ENCODE results near the gene METTL6.
"Not testable (repeated sequence)": the region's sequence is repeated elsewhere in the genome, so short reads cannot be mapped to it uniquely, and the experiment has no call there.

METTL6 gene

DNA sequence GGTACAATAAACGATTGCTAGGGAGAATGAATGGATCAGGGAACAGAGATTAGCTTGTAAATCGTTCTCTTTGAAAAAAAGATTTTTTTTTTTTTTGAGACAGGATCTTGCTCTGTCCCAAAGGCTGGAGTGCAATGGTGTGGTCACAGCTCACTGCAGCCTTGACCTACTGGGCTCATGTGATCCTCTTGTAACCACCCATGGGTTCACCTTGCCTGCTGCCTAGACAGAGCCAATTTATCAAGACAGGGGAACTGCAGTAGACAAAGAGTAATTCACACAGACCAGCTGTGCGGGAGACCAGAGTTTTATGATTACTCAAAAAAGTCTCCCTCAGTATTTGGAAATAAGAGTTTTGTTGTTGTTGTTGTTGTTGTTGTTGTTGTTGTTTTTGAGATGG lies 39.6 kb downstream of the METTL6 start:
- no peak for TF ChIP-seq ZNF274 (IDR thresholded peaks at IDR 0.05; ENCODE audit: low read depth, low read length)
- Histone ChIP-seq H3K9ac (ENCODE audit: insufficient read length, low read depth) (no peak overlapping the region), H3K4me1 (ENCODE audit: insufficient read depth, insufficient read length) (no peaks in the 10 kb centered on the region), H3K4me3 (ENCODE audit: insufficient read length, low read depth) (no peak overlapping the region), H3K27me3 (ENCODE audit: insufficient read depth, insufficient read length) (no peaks in the 10 kb centered on the region), H3K9me3 (ENCODE audit: insufficient read depth, low read length) (peaks cover 17% of the 10 kb centered on the region), H3K36me3 (ENCODE audit: insufficient read depth, insufficient read length, low read length) (no peaks in the 10 kb centered on the region)
- DNase-seq (ENCODE audit: low read depth, low spot score), result no peak

- no peak for DNase-seq (ENCODE audit: low read depth, low spot score)
- no peaks in the 10 kb centered on the region for H3K36me3 ChIP-seq (ENCODE audit: insufficient read depth, insufficient read length, low read length)
- H3K4me1 ChIP-seq (ENCODE audit: insufficient read depth, insufficient read length), result no peaks in the 10 kb centered on the region
Observed at GRCh38 chr3:15387171-15387581, 40.2 kb downstream of the METTL6 start.

GRCh38 chr3:15386654-15386955 lies 40.7 kb downstream of the METTL6 start:
- not testable (repeated sequence) for H3K4me1 ChIP-seq (ENCODE audit: insufficient read depth, insufficient read length); H3K36me3 ChIP-seq (ENCODE audit: insufficient read depth, insufficient read length, low read length); H3K4me3 ChIP-seq (ENCODE audit: insufficient read length, low read depth); DNase-seq (ENCODE audit: low read depth, low spot score); H3K9ac ChIP-seq (ENCODE audit: insufficient read length, low read depth); H3K27me3 ChIP-seq (ENCODE audit: insufficient read depth, insufficient read length)
- peaks cover 17% of the 10 kb centered on the region for H3K9me3 ChIP-seq (ENCODE audit: insufficient read depth, low read length)

More at GRCh38 chr3:15387171-15387581, 40.2 kb downstream of the METTL6 start:
- Histone ChIP-seq H3K4me3 (ENCODE audit: insufficient read length, low read depth) (no peak overlapping the region), H3K9me3 (ENCODE audit: insufficient read depth, low read length) (peaks cover 17% of the 10 kb centered on the region), H3K27me3 (ENCODE audit: insufficient read depth, insufficient read length) (no peaks in the 10 kb centered on the region), H3K9ac (ENCODE audit: insufficient read length, low read depth) (no peak overlapping the region)
- TF ChIP-seq ZNF274 (IDR thresholded peaks at IDR 0.05; ENCODE audit: low read depth, low read length) (no peak), YY1 (IDR thresholded peaks at IDR 0.05; ENCODE audit: insufficient read depth, insufficient read length) (no peak), SUZ12 (IDR thresholded peaks at IDR 0.05; ENCODE audit: extremely low read depth, insufficient read depth, insufficient read length) (no peak)

- TF ChIP-seq SUZ12 (IDR thresholded peaks at IDR 0.05; ENCODE audit: extremely low read depth, insufficient read depth, insufficient read length), result no peak
- no peak for TF ChIP-seq YY1 (IDR thresholded peaks at IDR 0.05; ENCODE audit: insufficient read depth, insufficient read length)
- TF ChIP-seq ZNF274 (IDR thresholded peaks at IDR 0.05; ENCODE audit: low read depth, low read length), result no peak
- H3K9ac ChIP-seq (ENCODE audit: insufficient read length, low read depth), result no peak overlapping the region
- no peaks in the 10 kb centered on the region for H3K36me3 ChIP-seq (ENCODE audit: insufficient read depth, insufficient read length, low read length)
- no peak for DNase-seq (ENCODE audit: low read depth, low spot score)
- no peaks in the 10 kb centered on the region for H3K27me3 ChIP-seq (ENCODE audit: insufficient read depth, insufficient read length)
- H3K4me1 ChIP-seq (ENCODE audit: insufficient read depth, insufficient read length), result no peaks in the 10 kb centered on the region
- H3K4me3 ChIP-seq (ENCODE audit: insufficient read length, low read depth), result no peak overlapping the region
- H3K9me3 ChIP-seq (ENCODE audit: insufficient read depth, low read length), result peaks cover 17% of the 10 kb centered on the region
Observed at GRCh38 chr3:15385901-15386653, 41.3 kb downstream of the METTL6 start.

GRCh38 chr3:15385238-15385695 lies 42.1 kb downstream of the METTL6 start:
- H3K4me1 ChIP-seq (ENCODE audit: insufficient read depth, insufficient read length); H3K4me3 ChIP-seq (ENCODE audit: insufficient read length, low read depth); H3K36me3 ChIP-seq (ENCODE audit: insufficient read depth, insufficient read length, low read length); H3K27me3 ChIP-seq (ENCODE audit: insufficient read depth, insufficient read length); DNase-seq (ENCODE audit: low read depth, low spot score); H3K9ac ChIP-seq (ENCODE audit: insufficient read length, low read depth): not testable (repeated sequence)
- H3K9me3 ChIP-seq (ENCODE audit: insufficient read depth, low read length), result peaks cover 17% of the 10 kb centered on the region

- H3K9me3 ChIP-seq (ENCODE audit: insufficient read depth, low read length), result peaks cover 17% of the 10 kb centered on the region
- H3K9ac ChIP-seq (ENCODE audit: insufficient read length, low read depth), result no peak overlapping the region
- H3K27me3 ChIP-seq (ENCODE audit: insufficient read depth, insufficient read length), result no peaks in the 10 kb centered on the region
- H3K4me1 ChIP-seq (ENCODE audit: insufficient read depth, insufficient read length), result no peaks in the 10 kb centered on the region
- TF ChIP-seq YY1 (IDR thresholded peaks at IDR 0.05; ENCODE audit: insufficient read depth, insufficient read length) (no peak), ZNF274 (IDR thresholded peaks at IDR 0.05; ENCODE audit: low read depth, low read length) (no peak), SUZ12 (IDR thresholded peaks at IDR 0.05; ENCODE audit: extremely low read depth, insufficient read depth, insufficient read length) (no peak)
- H3K4me3 ChIP-seq (ENCODE audit: insufficient read length, low read depth), result no peak overlapping the region
- DNase-seq (ENCODE audit: low read depth, low spot score), result no peak
- H3K36me3 ChIP-seq (ENCODE audit: insufficient read depth, insufficient read length, low read length), result no peaks in the 10 kb centered on the region
Observed at GRCh38 chr3:15384510-15385237, 42.7 kb downstream of the METTL6 start.

DNA sequence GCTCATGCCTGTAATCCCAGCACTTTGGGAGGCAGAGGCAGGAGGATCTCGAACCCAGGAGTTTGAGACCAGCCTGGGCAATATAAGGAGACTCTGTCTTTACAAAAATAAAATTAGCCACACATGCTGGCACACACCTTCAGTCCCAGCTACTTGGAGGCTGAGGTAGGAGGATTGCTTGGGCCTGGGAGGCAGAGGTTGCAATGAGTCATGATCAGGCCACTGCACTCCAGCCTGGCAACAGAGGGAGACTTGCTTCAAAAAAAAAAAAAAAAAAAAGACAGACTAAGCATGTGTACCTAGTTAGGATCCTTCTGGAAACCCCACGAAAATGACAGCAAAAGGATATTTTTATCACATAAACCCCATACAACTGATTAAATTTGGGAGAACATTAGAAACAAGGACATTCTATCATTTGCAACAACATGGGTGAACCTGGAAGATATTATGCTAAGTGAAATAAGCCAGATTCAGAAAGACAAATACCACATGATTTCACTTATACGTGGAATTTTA lies 44.9 kb downstream of the METTL6 start:
- peaks cover 3% of the 10 kb centered on the region for H3K4me1 ChIP-seq (ENCODE audit: insufficient read depth, insufficient read length)
- TF ChIP-seq ZNF274 (IDR thresholded peaks at IDR 0.05; ENCODE audit: low read depth, low read length) (no peak), YY1 (IDR thresholded peaks at IDR 0.05; ENCODE audit: insufficient read depth, insufficient read length) (no peak), SUZ12 (IDR thresholded peaks at IDR 0.05; ENCODE audit: extremely low read depth, insufficient read depth, insufficient read length) (no peak)

More for the DNA sequence above, 44.9 kb downstream of the METTL6 start:
- Histone ChIP-seq H3K36me3 (ENCODE audit: insufficient read depth, insufficient read length, low read length) (no peaks in the 10 kb centered on the region), H3K4me3 (ENCODE audit: insufficient read length, low read depth) (no peak overlapping the region), H3K9ac (ENCODE audit: insufficient read length, low read depth) (no peak overlapping the region), H3K27me3 (ENCODE audit: insufficient read depth, insufficient read length) (no peaks in the 10 kb centered on the region), H3K9me3 (ENCODE audit: insufficient read depth, low read length) (peaks cover 17% of the 10 kb centered on the region)
- no peak for DNase-seq (ENCODE audit: low read depth, low spot score)

Data from NT2/D1 (cell line).